ENCODE measurements around the gene KLF1. TPM values are rescaled to one million over a fixed set of nuclear protein-coding genes. Genes with fewer than 3 reads are reported as not detected.

KLF1 gene
- polyA plus RNA-seq, 2 donors: not detected

Other genes with a start within 250 kb of the KLF1 start
- gene MAN2B1, start 220.5 kb downstream of the KLF1 start, polyA plus RNA-seq: 10 to 100 TPM; 22.6 to 26.6 TPM
- gene WDR83, start 220.4 kb downstream of the KLF1 start, polyA plus RNA-seq: 10 to 100 TPM in 1 of 2 donors, 1 to 10 TPM in 1; 8.9 to 14.4 TPM
- gene DHPS, start 205.3 kb downstream of the KLF1 start, polyA plus RNA-seq: 10 to 100 TPM; 45.5 to 51.3 TPM
- not detected for gene GNG14, start 199.2 kb downstream of the KLF1 start, polyA plus RNA-seq
- 10 to 100 TPM in 1 of 2 donors, 1 to 10 TPM in 1; 5.0 to 12.3 TPM for gene FBXW9, start 190.6 kb downstream of the KLF1 start, polyA plus RNA-seq
- gene TNPO2, start 163.3 kb downstream of the KLF1 start, polyA plus RNA-seq: 10 to 100 TPM; 29.7 to 37.2 TPM
- 100 to 1,000 TPM; 212 to 215 TPM for gene TRIR, start 152.5 kb downstream of the KLF1 start, polyA plus RNA-seq
- gene GET3, start 149.7 kb downstream of the KLF1 start, polyA plus RNA-seq: 10 to 100 TPM; 46.2 to 74.1 TPM
- gene BEST2, start 135.4 kb downstream of the KLF1 start, polyA plus RNA-seq: under 1 TPM; 0.06 TPM
- gene HOOK2, start 111.6 kb downstream of the KLF1 start, polyA plus RNA-seq: 100 to 1,000 TPM in 1 of 2 donors, 10 to 100 TPM in 1; 47.9 to 103 TPM
- gene JUNB, start 95.7 kb downstream of the KLF1 start, polyA plus RNA-seq: 100 to 1,000 TPM; 175 to 339 TPM
- 100 to 1,000 TPM; 157 to 323 TPM for gene PRDX2, start 85.4 kb downstream of the KLF1 start, polyA plus RNA-seq
- gene THSD8, start 85.1 kb downstream of the KLF1 start, polyA plus RNA-seq: 1 to 10 TPM; 2.8 to 8.4 TPM
- 10 to 100 TPM in 1 of 2 donors, 1 to 10 TPM in 1; 6.9 to 20.8 TPM for gene RNASEH2A, start 80.6 kb downstream of the KLF1 start, polyA plus RNA-seq
- not detected for gene RTBDN, start 52.6 kb downstream of the KLF1 start, polyA plus RNA-seq
- gene MAST1, start 48.7 kb downstream of the KLF1 start, polyA plus RNA-seq: under 1 TPM; 0.18 to 0.22 TPM
- gene DNASE2, start 5.8 kb downstream of the KLF1 start, polyA plus RNA-seq: 10 to 100 TPM in 1 of 2 donors, 1 to 10 TPM in 1; 7.8 to 15.9 TPM
- gene GCDH, start 4.0 kb upstream of the KLF1 start, polyA plus RNA-seq: 10 to 100 TPM; 14.3 to 21.0 TPM
- under 1 TPM; 0.20 to 0.59 TPM for gene SYCE2, start 32.1 kb upstream of the KLF1 start, polyA plus RNA-seq
- 10 to 100 TPM; 29.1 to 49.3 TPM for gene FARSA, start 46.5 kb upstream of the KLF1 start, polyA plus RNA-seq
- 100 to 1,000 TPM; 173 to 361 TPM for gene CALR, start 51.4 kb upstream of the KLF1 start, polyA plus RNA-seq
- gene RAD23A, start 58.7 kb upstream of the KLF1 start, polyA plus RNA-seq: 10 to 100 TPM; 73.9 to 81.0 TPM
- gene GADD45GIP1, start 70.0 kb upstream of the KLF1 start, polyA plus RNA-seq: 10 to 100 TPM; 53.7 to 57.0 TPM
- not detected for gene DAND5, start 82.4 kb upstream of the KLF1 start, polyA plus RNA-seq
- 10 to 100 TPM; 26.9 to 38.5 TPM for gene NFIX, start 108.3 kb upstream of the KLF1 start, polyA plus RNA-seq
- 1 to 10 TPM; 1.5 to 1.9 TPM for gene LYL1, start 215.7 kb upstream of the KLF1 start, polyA plus RNA-seq
- gene TRMT1, start 229.5 kb upstream of the KLF1 start, polyA plus RNA-seq: 10 to 100 TPM; 34.0 to 59.5 TPM
- gene NACC1, start 231.1 kb upstream of the KLF1 start, polyA plus RNA-seq: 10 to 100 TPM; 19.5 to 39.4 TPM

Measured in esophagus (tissue), 2 donors.